RCC 7860 (cell line): Measurements from ENCODE around the gene FBXO40.
"Not testable (repeated sequence)": the region's sequence is repeated elsewhere in the genome, so short reads cannot be mapped to it uniquely, and the experiment has no call there.

Experiments
- DNase-seq: peaks from one replicate; pipeline ENCODE4 v3.0.0-alpha.2; 2015; ENCODE audit warnings: low spot score
- FAIRE-seq: peaks from 2 replicates; lab custom pipeline; 2012; peaks lifted over from hg19 to GRCh38; lab: Jason Lieb, UNC

The FBXO40 gene

DNA sequence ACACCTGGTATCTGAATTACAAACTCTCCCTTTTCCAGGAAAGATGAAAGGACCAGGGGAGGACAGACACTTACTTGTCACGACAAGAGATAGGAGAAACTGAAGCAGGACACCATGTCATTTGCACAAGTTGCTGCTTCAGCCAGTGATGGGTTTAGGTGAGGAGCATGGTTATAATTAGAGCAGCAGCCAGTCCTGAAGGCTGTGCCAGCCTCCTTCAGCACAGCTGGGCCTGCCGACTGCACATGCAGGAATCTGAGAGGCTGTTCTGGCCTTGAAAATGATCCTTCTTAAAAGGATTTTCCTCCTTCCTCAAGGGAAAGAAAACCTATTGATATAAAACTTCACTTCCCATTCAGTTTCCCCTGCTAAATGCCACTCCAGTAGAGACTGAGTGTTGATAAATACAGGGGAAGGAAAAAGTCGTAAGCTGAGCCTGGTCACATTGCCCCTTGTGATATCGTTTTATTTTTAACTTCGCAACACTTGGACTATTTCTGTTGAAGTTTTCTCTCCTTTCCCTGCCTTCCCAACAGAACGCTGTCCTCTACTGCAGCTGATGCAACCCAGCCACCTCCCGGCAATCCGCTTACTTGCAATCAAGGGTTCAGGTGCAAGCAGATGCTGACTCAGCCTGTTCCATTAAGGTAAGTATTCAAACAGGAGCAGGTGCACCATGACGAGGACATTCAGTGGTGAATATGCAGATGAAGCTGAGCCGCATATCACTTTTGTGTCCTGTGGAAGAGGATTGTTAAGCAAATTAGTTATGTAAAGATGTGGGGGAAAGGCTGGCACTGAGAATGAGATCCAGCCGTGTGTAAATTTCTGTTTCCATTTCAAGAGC, at the start of gene FBXO40:
FBXO40 (plus strand) TSS at position 524 of the 847 bp plus-strand sequence. CDS start 27,197 bp downstream, outside the sequence.
- no peak for FAIRE-seq
- no peak for DNase-seq

- FAIRE-seq (no peak), DNase-seq (no peak)
Measured at GRCh38 chr3:121545049-121545573, 48.1 kb upstream of the FBXO40 start.

GRCh38 chr3:121545574-121546455, 47.4 kb upstream of the FBXO40 start, which contains the start of gene POLQ:
TSS of gene POLQ (minus strand) at chr3:121545988. CDS start at chr3:121545877, 111 bp downstream.
- FAIRE-seq (peak; percentile 80), DNase-seq (peak; percentile 81)

DNA sequence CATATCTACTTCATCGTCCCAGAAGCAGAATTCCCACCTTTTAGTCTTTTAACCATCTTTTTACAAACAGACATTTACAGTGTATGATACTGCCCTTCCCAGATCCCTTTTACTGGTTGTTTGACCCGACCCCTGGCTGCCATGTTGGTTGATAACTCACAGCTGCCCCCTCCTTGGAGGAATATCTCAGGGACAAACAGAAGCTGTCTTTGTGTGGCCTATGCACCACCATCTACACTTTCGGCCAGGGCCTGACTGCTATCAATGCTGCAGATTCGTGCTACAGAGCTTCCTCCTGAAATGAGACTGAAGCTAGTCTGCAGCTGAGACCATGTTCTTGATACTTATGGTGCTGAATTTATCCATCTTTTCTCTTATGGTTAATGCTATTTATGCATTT, 40.8 kb upstream of the FBXO40 start:
- FAIRE-seq (no peak), DNase-seq (no peak)

- no peak for FAIRE-seq
- no peak for DNase-seq
Measured at GRCh38 chr3:121552797-121553196, 40.4 kb upstream of the FBXO40 start.

- no peak for FAIRE-seq
- no peak for DNase-seq
Measured at GRCh38 chr3:121557426-121557934, 35.7 kb upstream of the FBXO40 start.

DNA sequence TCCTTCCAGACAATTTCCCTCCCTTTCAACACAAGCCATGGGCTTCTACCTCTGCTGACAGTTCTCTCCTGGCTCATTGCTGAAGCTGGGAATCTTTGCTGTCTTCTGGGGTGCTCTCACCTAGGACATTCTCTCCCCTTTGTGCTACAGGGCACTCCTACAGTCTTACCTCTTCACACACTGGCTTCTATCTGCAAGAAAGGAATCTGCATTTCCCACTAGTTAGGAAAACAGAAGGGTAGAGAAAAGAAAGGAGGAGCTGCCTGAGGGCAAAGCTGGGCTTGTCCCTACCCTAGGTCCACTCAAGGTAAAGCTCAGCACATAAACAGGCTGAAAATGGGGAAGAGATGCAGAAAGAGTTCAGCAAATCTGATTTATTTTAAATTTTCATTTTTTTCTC, 31.0 kb upstream of the FBXO40 start:
- DNase-seq: no peak
- no peak for FAIRE-seq

DNA sequence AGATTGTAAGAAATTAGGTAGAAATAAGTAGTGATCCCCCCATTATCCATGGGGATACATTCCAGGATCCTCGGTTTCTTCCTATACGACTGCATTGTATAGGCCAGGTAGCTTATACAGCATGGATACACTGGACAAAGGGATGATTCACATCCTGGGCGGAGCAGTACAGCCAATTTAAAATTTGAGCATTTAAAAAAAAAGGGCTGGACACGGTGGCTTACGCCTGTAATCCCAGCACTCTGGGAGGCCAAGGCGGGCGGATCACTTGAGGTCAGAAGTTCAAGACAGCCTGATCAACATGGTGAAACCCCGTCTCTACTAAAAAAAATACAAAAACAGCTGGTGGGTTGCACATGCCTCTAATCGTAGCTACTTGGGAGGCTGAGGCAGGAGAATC, 26.4 kb upstream of the FBXO40 start:
- no peak for DNase-seq
- FAIRE-seq: no peak

DNA sequence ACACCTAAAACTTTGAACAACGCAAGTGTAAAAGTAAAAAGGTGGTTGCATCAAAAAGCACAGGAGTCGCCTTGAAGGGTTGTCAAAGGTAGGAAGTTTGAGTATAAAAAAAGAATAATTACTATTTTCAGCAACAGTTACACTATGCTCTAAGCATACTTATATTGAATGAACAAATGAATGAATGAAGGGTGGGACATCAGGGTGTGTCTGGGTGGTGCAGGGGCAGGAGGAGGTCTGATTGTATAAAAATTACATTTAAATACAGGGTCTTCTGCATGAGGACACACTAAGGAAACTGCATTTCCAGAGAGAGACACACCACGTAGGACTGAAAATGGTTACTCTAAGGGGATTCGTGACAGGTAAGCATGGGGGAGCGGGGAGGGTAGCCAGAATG, 25.5 kb upstream of the FBXO40 start, which contains the start of gene ARGFX:
ARGFX (plus strand) TSS at position 301 of the 400 bp plus-strand sequence. CDS start 2,765 bp downstream, outside the sequence.
- FAIRE-seq (no peak), DNase-seq (no peak)

DNA sequence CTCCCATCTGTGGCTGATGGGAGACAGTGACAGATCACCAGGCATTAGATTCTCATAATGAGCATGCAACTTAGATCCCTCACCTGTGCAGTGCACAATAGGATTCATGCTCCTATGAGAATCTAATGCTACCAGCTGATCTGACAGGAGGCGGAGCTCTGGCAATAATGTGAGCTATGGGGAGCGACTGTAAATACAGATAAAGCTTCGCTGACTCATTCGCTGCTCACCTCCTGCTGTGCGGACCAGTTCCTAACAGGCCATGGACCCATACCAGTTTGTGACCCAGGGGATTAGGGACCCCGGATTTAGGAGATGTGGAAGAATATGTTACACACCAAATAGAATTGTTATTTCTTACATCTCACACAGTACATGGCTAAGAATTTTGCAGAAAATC, 18.7 kb upstream of the FBXO40 start:
- FAIRE-seq (no peak), DNase-seq (no peak)

GRCh38 chr3:121581691-121582090, 11.5 kb upstream of the FBXO40 start:
- DNase-seq: no peak
- FAIRE-seq: no peak

GRCh38 chr3:121584418-121584817, 8.8 kb upstream of the FBXO40 start:
- DNase-seq (no peak), FAIRE-seq (no peak)

DNA sequence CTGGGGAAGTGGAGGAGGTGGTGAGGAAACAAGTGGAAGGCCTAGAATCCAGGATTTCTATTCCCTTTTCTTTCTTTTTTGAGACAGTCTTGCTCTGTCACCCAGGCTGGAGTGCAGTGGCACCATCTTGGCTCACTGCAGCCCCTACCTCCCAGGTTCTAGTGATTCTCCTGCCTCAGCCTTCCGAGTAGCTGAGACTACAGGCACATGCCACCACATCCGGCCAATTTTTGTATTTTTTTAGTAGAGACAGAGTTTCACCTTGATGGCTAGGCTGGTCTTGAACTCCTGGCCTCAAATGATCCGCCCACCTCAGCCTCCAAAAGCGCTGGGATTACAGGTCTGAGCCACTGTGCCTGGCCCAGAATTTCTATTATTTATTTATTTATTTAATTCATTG, 627 bp downstream of the FBXO40 start:
- DNase-seq, FAIRE-seq: not testable (repeated sequence)

GRCh38 chr3:121594850-121595249, 1.7 kb downstream of the FBXO40 start:
- no peak for FAIRE-seq

DNA sequence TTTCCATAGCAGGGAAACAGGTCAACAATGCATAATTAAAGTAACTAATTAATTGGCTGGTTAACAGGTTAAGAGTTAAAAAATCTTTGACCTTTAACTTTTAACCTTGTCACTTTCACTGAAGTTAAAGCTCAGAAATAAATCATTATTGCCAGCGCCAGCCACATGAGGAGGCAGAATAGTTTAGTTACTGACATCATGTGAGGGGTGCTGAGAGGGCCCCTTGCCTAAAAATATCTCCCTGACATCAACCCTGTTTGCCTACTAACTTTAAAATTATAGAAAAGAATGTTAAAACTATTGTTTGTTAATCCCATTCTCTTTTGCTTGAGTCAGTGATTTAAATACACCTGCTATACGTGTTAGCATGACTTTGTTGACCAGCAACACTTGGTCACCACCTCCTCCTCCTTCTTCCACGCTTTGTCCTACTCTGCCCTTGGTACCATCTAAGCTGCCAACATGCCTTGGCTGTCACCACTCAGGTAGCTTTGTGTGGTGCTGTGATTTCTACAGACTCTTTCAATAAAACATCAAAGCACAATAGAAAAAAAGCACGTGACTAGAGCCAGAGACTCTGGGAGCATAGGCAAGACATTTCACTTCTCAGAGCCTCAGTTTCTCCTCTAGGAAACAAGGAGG, 2.7 kb downstream of the FBXO40 start:
- FAIRE-seq: no peak
- no peak for DNase-seq

More at GRCh38 chr3:121594850-121595249, 1.7 kb downstream of the FBXO40 start:
- no peak for DNase-seq

DNA sequence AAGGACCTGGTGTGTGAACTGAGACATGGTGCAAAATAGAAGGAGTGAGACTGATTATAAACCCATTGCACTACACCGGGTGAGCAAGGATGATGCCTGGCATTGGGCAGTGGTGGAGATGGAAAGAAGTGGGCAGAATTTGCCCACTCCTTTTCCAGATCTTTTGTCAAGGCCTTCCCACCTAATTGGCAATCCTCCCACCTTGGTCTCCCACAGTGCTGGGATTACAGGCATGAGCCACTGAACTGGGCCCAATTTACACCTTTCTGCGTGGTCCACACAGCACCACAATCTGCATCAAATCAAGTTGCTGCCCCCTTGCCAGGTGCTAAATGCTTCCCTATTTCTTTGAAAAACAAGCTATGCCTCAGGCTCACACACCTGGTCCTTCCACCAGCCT, 5.4 kb downstream of the FBXO40 start:
- FAIRE-seq: no peak

GRCh38 chr3:121599900-121600299, 6.7 kb downstream of the FBXO40 start:
- FAIRE-seq, DNase-seq: not testable (repeated sequence)

More for the DNA sequence above, 5.4 kb downstream of the FBXO40 start:
- DNase-seq: no peak

- FAIRE-seq (no peak), DNase-seq (no peak)
Measured at GRCh38 chr3:121601212-121601812, 8.1 kb downstream of the FBXO40 start.

DNA sequence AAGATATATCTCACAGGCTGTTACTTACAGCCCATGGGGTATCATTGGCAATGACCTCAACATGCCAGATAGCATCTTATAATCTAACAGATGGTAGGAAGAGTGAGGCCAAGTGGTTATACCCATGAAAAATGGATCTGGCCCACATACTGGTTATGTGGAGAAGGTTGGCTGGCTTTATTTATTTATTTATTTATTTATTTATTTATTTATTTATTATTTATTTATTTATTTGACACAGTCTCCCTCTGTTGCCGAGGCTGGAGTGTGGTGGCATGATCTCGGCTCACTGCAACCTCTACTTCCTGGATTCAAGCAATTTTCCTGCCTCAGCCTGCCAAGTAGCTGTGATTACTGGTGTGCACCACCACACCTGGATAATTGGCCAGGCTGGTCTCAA, 11.6 kb downstream of the FBXO40 start:
- no peak for DNase-seq
- no peak for FAIRE-seq

- FAIRE-seq (no peak), DNase-seq (no peak)
Measured at GRCh38 chr3:121606106-121606505, 12.9 kb downstream of the FBXO40 start.
